GM12874 (cell line): ENCODE measurements around the gene INSR.

Source experiments
- CTCF ChIP-seq: IDR thresholded peaks from 2 replicates; pipeline ENCODE4 v1.5.1; 2011; ENCODE audit warnings: low read depth, mild to moderate bottlenecking, control low read depth, low read length, moderate library complexity; ENCODE audit not compliant: insufficient read depth

Gene INSR

DNA sequence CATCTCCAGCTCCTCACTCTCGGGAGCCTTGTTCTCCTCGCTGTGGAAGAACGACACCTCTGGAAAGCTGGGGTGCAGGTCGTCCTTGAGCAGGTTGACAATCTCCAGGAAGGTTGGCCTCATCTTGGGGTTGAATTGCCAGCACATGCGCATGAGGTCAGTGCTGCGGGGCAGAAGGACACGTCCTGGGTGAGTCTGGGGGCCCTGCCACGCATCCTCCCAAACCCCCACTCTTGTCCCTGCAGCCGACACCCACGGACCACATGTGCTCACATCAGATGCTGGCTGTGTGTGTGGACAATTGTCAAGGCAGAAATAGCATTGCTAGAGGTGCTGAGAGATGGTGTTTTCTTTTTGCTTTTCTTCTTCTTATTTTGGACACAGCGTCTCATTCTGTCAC lies 177.0 kb downstream of the INSR start:
- TF ChIP-seq CTCF = no peak

DNA sequence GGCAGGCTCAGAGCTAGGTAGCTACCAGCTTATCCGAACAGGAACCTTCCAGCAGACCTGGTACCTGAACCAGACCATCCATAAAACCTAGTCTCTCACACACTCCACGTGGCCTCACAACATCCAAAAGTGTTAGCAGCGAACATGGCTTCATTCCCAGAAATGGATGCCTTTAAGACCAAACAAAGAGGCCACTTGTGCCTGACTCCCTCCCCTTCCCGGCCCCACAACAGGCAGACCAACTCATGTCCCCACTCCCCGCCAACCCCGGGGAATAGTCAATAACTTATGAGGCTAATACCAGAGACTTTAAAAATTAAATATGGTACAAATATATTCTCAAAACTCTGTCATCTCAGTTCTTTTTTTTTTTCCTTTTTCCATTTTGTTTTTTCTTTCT lies 178.5 kb downstream of the INSR start:
- TF ChIP-seq CTCF = no peak

- TF ChIP-seq CTCF = no peak
Observed at GRCh38 chr19:7113233-7113632, 181.0 kb downstream of the INSR start.

DNA sequence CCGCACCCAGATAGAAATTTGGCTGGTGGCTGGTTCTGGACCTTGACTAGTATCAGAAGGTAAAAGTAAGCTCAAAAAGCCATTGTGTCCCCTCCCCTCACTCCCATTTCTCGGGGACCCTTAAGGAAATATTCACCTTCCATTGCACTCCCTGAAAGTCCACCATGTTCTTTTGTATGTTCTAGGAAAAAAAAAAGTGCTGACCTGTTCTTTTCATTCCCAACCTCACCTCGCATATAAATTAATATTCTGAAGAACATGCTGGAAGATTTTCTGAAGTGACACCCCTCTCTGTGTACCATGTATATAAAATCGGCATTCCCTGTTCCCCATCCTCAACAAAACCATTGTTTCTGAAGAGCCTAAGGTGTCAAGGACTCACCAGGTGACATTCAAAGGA lies 181.5 kb downstream of the INSR start:
- no peak for TF ChIP-seq CTCF

DNA sequence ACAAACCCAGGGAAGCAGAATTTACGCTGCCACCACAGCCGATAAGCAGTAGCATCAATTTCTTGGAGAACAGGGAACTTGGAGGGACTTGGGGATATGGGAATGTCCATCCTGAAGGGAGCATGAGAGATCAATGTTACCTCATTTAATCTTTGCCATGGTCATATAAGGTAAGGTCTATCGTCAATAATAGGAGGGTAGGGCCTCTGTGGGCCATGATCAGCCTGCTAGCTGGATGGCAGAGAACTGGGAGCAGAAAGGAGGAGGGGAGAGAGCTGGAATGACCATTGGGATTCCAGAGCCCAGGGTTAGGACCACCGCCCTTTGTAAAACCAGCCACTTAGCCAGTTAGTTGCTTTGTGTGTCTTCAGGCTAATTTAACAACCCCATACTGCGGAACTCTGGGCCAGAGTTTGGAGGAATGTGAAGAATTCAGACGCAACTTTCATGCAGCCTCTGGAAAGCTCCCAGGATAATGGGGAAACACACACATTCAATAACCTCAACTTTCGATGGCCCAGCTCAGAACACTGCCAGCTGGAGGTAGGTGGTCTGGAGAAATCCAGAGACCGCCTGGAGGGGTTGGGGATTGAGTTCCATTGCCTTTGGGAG lies 184.4 kb downstream of the INSR start:
- no peak for TF ChIP-seq CTCF

DNA sequence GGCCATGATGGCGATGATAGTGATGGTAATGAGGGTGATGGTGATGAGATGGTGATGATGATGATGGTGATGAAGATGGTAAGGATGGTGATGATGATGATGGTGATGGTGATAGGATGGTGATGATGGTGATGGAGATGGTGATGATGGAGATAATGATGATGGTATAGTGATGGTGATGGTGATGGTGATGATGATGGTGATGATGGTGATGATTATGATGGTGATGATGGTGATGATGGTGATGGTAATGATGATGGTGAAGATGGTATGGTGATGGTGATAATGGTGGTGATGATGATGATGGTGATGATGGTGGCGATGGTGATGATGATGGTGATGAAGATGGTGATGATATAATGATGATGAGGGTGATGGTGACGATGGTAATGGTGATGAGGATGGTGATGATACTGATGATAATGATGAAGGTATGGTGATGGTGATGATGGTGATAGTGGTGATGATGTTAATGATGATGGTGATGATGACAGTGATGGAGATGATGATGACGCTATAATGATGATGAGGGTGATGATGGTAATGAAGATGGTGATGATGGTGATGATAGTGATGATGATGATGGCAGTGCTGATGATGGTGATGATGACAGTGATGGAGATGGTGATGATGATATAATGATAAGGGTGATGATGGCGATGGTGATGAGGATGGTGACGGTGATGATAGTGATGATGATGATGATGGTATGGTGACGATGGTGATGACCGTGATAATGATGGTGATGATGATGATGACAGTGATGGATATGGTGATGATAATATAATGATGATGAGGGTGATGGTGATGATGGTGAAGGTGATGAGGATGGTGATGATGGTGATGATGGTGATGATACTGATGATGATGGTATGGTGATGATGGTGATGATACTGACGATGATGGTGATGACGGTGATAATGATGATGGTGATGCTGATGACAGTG lies 187.2 kb downstream of the INSR start:
- no peak for TF ChIP-seq CTCF

GRCh38 chr19:7104747-7105447 lies 189.3 kb downstream of the INSR start:
- TF ChIP-seq CTCF = no peak
